ENCODE data around the gene COL12A1. TPM values are rescaled to one million over a fixed set of nuclear protein-coding genes. Genes with fewer than 3 reads are reported as not detected.

Gene COL12A1
- total and polyA plus RNA-seq, 2 of the 13 experiments (the other 11 are each of a cell fraction or from before 2014, with no cell fraction given), result 0.02 TPM; not detected in 1

DNA sequence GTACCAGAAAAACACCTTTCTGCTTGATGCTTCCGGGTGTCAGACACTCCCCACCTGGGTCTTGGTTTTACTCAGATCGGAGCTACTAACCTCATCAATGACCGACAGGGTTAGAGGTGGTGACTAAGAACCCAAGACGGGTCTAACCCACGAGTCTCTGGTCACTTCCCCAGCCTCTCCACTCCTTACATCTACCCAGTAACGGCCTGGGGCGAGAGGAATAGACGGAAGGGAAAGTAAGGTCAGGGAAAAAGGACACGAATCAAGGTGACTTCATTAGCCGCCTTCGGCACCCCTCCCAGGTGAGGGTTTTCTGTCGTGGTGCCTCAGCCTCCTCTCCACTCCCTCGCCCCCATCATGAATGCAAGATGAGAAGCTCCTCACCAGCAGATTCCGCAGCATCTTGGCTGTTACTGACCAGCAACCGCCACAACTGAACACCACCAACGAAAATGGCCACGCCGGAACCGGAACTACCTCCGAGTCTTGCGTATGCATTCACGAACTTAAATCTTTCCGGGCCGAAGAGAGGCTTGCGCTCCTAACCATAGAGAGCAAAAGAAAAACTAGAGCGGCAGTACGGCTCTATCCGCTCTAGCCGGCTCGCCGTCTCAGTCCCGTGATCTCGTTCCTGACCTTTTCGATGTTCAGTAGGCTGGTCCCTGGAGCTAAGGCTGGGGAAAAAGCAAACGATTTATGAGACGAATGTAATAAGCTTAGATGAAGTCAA is 37.6 kb upstream of the COL12A1 start, which contains the start of gene COX7A2 (continued):
- TF ChIP-seq, protein P1, sequence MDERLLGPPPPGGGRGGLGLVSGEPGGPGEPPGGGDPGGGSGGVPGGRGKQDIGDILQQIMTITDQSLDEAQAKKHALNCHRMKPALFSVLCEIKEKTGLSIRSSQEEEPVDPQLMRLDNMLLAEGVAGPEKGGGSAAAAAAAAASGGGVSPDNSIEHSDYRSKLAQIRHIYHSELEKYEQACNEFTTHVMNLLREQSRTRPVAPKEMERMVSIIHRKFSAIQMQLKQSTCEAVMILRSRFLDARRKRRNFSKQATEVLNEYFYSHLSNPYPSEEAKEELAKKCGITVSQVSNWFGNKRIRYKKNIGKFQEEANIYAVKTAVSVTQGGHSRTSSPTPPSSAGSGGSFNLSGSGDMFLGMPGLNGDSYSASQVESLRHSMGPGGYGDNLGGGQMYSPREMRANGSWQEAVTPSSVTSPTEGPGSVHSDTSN (CRISPR knock-in tag; IDR thresholded peaks at IDR 0.05), result no peak
- TF ChIP-seq ZSCAN12 (CRISPR knock-in tag; IDR thresholded peaks at IDR 0.05) (no peak), SOX13 (IDR thresholded peaks at IDR 0.05) (0 out of 2 replicates have a peak, but pooled peaks have one; percentile 18), SOX13 (CRISPR knock-in tag; conservative IDR thresholded peaks at IDR 0.05 in 1 of 2, IDR thresholded peaks at IDR 0.05 in 1 of 2) (peak in 1 of 2 experiments; percentile 45; a peak in 1 of 4 replicates), HMGXB3 (CRISPR knock-in tag; IDR thresholded peaks at IDR 0.05; ENCODE audit: borderline replicate concordance) (peak; percentile 86; the same call in 1 of the 2 replicates), SAP130 (CRISPR knock-in tag; IDR thresholded peaks at IDR 0.05; ENCODE audit: low read depth) (peak; percentile 95), ZNF570 (CRISPR knock-in tag; IDR thresholded peaks at IDR 0.05; ENCODE audit: borderline replicate concordance) (no peak), ELK4 (CRISPR knock-in tag; IDR thresholded peaks at IDR 0.05; ENCODE audit: borderline replicate concordance) (no peak; the same call in 1 of the 2 replicates), CEBPB (IDR thresholded peaks at IDR 0.05; ENCODE audit: borderline replicate concordance, low read depth, low read length) (peak; percentile 58; the same call in 1 of the 2 replicates), U2AF2 (IDR thresholded peaks at IDR 0.05; ENCODE audit: low read depth, low read length) (no peak)
- TF ChIP-seq, protein P2, sequence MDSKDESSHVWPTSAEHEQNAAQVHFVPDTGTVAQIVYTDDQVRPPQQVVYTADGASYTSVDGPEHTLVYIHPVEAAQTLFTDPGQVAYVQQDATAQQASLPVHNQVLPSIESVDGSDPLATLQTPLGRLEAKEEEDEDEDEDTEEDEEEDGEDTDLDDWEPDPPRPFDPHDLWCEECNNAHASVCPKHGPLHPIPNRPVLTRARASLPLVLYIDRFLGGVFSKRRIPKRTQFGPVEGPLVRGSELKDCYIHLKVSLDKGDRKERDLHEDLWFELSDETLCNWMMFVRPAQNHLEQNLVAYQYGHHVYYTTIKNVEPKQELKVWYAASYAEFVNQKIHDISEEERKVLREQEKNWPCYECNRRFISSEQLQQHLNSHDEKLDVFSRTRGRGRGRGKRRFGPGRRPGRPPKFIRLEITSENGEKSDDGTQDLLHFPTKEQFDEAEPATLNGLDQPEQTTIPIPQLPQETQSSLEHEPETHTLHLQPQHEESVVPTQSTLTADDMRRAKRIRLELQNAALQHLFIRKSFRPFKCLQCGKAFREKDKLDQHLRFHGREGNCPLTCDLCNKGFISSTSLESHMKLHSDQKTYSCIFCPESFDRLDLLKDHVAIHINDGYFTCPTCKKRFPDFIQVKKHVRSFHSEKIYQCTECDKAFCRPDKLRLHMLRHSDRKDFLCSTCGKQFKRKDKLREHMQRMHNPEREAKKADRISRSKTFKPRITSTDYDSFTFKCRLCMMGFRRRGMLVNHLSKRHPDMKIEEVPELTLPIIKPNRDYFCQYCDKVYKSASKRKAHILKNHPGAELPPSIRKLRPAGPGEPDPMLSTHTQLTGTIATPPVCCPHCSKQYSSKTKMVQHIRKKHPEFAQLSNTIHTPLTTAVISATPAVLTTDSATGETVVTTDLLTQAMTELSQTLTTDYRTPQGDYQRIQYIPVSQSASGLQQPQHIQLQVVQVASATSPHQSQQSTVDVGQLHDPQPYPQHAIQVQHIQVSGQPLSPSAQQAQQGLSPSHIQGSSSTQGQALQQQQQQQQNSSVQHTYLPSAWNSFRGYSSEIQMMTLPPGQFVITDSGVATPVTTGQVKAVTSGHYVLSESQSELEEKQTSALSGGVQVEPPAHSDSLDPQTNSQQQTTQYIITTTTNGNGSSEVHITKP (CRISPR knock-in tag; IDR thresholded peaks at IDR 0.05; ENCODE audit: low read depth), result no peak; the same call in 1 of the 2 replicates
- TF ChIP-seq, protein P3, sequence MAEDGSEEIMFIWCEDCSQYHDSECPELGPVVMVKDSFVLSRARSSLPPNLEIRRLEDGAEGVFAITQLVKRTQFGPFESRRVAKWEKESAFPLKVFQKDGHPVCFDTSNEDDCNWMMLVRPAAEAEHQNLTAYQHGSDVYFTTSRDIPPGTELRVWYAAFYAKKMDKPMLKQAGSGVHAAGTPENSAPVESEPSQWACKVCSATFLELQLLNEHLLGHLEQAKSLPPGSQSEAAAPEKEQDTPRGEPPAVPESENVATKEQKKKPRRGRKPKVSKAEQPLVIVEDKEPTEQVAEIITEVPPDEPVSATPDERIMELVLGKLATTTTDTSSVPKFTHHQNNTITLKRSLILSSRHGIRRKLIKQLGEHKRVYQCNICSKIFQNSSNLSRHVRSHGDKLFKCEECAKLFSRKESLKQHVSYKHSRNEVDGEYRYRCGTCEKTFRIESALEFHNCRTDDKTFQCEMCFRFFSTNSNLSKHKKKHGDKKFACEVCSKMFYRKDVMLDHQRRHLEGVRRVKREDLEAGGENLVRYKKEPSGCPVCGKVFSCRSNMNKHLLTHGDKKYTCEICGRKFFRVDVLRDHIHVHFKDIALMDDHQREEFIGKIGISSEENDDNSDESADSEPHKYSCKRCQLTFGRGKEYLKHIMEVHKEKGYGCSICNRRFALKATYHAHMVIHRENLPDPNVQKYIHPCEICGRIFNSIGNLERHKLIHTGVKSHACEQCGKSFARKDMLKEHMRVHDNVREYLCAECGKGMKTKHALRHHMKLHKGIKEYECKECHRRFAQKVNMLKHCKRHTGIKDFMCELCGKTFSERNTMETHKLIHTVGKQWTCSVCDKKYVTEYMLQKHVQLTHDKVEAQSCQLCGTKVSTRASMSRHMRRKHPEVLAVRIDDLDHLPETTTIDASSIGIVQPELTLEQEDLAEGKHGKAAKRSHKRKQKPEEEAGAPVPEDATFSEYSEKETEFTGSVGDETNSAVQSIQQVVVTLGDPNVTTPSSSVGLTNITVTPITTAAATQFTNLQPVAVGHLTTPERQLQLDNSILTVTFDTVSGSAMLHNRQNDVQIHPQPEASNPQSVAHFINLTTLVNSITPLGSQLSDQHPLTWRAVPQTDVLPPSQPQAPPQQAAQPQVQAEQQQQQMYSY (CRISPR knock-in tag; IDR thresholded peaks at IDR 0.05), result no peak
